ENCODE results near the gene ARHGAP44. TPM values are rescaled to one million over a fixed set of nuclear protein-coding genes. Genes with fewer than 3 reads are reported as not detected.

Gene ARHGAP44
- total and polyA plus RNA-seq, 5 experiments from 2014 or later, result 0.14 to 0.15 TPM; not detected in 3

GRCh38 chr17:12830777-12831247 is 41.5 kb downstream of the ARHGAP44 start:
- peaks cover 0 to 50% (median 26%) of the 10 kb centered on the region in 9 donors for H3K9me3 Mint-ChIP-seq
- no peak for DNase-seq
- H3K36me3 Mint-ChIP-seq, result peaks cover 0 to 41% (median 4%) of the 10 kb centered on the region in 3 donors
- H3K4me3 Mint-ChIP-seq, result no peak overlapping the region
- POLR2A ChIA-PET, result no interaction called here
- ATAC-seq, result no peak
- no peak overlapping the region for H3K27ac Mint-ChIP-seq
- H3K4me1 Mint-ChIP-seq, result no peaks in the 10 kb centered on the region
- peaks cover 0 to 6% (median 0%) of the 10 kb centered on the region in 5 donors for H3K27me3 Mint-ChIP-seq

- H3K27me3 Mint-ChIP-seq, result peaks cover 0 to 1% (median 0%) of the 10 kb centered on the region in 5 donors
- ATAC-seq (no peak), DNase-seq (no peak)
- H3K9me3 Mint-ChIP-seq, result peaks cover 0 to 50% (median 26%) of the 10 kb centered on the region in 9 donors
- H3K4me1 Mint-ChIP-seq, result no peaks in the 10 kb centered on the region
- H3K4me3 Mint-ChIP-seq, result no peak overlapping the region
- no peak overlapping the region for H3K27ac Mint-ChIP-seq
- POLR2A ChIA-PET, result no interaction called here
- H3K36me3 Mint-ChIP-seq, result peaks cover 0 to 41% (median 4%) of the 10 kb centered on the region in 3 donors
These were observed 42.5 kb downstream of the ARHGAP44 start for GRCh38 chr17:12831839-12832238.

- no peak overlapping the region for H3K4me3 Mint-ChIP-seq
These were observed 49.7 kb downstream of the ARHGAP44 start for GRCh38 chr17:12839042-12839441.

GRCh38 chr17:12842936-12843335 is 53.6 kb downstream of the ARHGAP44 start:
- ATAC-seq, result no peak

More at GRCh38 chr17:12839042-12839441, 49.7 kb downstream of the ARHGAP44 start:
- no peak for DNase-seq
- Mint-ChIP-seq H3K27me3 (peaks cover 0 to 1% (median 0%) of the 10 kb centered on the region in 5 donors), H3K9me3 (peaks cover 0 to 19% (median 6%) of the 10 kb centered on the region in 9 donors), H3K4me1 (no peaks in the 10 kb centered on the region), H3K27ac (no peak overlapping the region), H3K36me3 (peaks cover 0 to 3% (median 0%) of the 10 kb centered on the region in 3 donors)
- no peak for ATAC-seq
- POLR2A ChIA-PET, result no interaction called here

GRCh38 chr17:12850996-12851395 is 61.7 kb downstream of the ARHGAP44 start:
- Mint-ChIP-seq H3K27me3 (peaks cover 0 to 15% (median 2%) of the 10 kb centered on the region in 5 donors), H3K4me3 (no peak overlapping the region), H3K27ac (no peak overlapping the region), H3K4me1 (no peaks in the 10 kb centered on the region), H3K36me3 (no peaks in the 10 kb centered on the region), H3K9me3 (peaks cover 0 to 5% (median 0%) of the 10 kb centered on the region in 9 donors)
- POLR2A ChIA-PET, result no interaction called here
- ATAC-seq, result no peak
- no peak for DNase-seq

More at GRCh38 chr17:12842936-12843335, 53.6 kb downstream of the ARHGAP44 start:
- Mint-ChIP-seq H3K36me3 (no peaks in the 10 kb centered on the region), H3K27ac (no peak overlapping the region), H3K9me3 (peaks cover 0 to 9% (median 5%) of the 10 kb centered on the region in 9 donors), H3K4me3 (no peak overlapping the region), H3K27me3 (peaks cover 0 to 1% (median 0%) of the 10 kb centered on the region in 5 donors), H3K4me1 (no peaks in the 10 kb centered on the region)
- DNase-seq, result no peak
- POLR2A ChIA-PET, result no interaction called here

- H3K27ac Mint-ChIP-seq, result no peak overlapping the region
- ATAC-seq (no peak), DNase-seq (no peak)
- H3K4me1 Mint-ChIP-seq, result no peaks in the 10 kb centered on the region
- no peak overlapping the region for H3K4me3 Mint-ChIP-seq
- peaks cover 0 to 15% (median 2%) of the 10 kb centered on the region in 5 donors for H3K27me3 Mint-ChIP-seq
- H3K36me3 Mint-ChIP-seq, result no peaks in the 10 kb centered on the region
- H3K9me3 Mint-ChIP-seq, result peaks cover 0 to 5% (median 2%) of the 10 kb centered on the region in 9 donors
- POLR2A ChIA-PET, result no interaction called here
These were observed 62.7 kb downstream of the ARHGAP44 start for GRCh38 chr17:12851901-12852435.

GRCh38 chr17:12853921-12854320 is 64.6 kb downstream of the ARHGAP44 start:
- POLR2A ChIA-PET, result no interaction called here
- H3K4me1 Mint-ChIP-seq, result no peaks in the 10 kb centered on the region
- H3K36me3 Mint-ChIP-seq, result no peaks in the 10 kb centered on the region
- peaks cover 0 to 15% (median 2%) of the 10 kb centered on the region in 5 donors for H3K27me3 Mint-ChIP-seq
- ATAC-seq, result no peak
- no peak overlapping the region for H3K4me3 Mint-ChIP-seq
- H3K9me3 Mint-ChIP-seq, result peaks cover 0 to 9% (median 4%) of the 10 kb centered on the region in 9 donors
- no peak overlapping the region for H3K27ac Mint-ChIP-seq
- DNase-seq, result no peak

GRCh38 chr17:12856416-12856815 is 67.1 kb downstream of the ARHGAP44 start:
- no peak for ATAC-seq
- H3K4me3 Mint-ChIP-seq, result no peak overlapping the region
- H3K27me3 Mint-ChIP-seq, result peaks cover 0 to 15% (median 2%) of the 10 kb centered on the region in 5 donors
- POLR2A ChIA-PET, result no interaction called here
- no peak for DNase-seq
- no peaks in the 10 kb centered on the region for H3K4me1 Mint-ChIP-seq
- no peaks in the 10 kb centered on the region for H3K36me3 Mint-ChIP-seq
- H3K9me3 Mint-ChIP-seq, result peaks cover 0 to 15% (median 4%) of the 10 kb centered on the region in 9 donors
- no peak overlapping the region for H3K27ac Mint-ChIP-seq

- Mint-ChIP-seq H3K4me1 (no peaks in the 10 kb centered on the region), H3K9me3 (peaks cover 0 to 19% (median 7%) of the 10 kb centered on the region in 9 donors), H3K27me3 (peaks cover 0 to 14% (median 2%) of the 10 kb centered on the region in 5 donors), H3K27ac (no peak overlapping the region), H3K36me3 (no peaks in the 10 kb centered on the region), H3K4me3 (no peak overlapping the region)
- POLR2A ChIA-PET, result no interaction called here
- DNase-seq, result no peak
- no peak for ATAC-seq
These were observed 68.3 kb downstream of the ARHGAP44 start for GRCh38 chr17:12857592-12857991.

GRCh38 chr17:12859520-12859919 is 70.2 kb downstream of the ARHGAP44 start:
- Mint-ChIP-seq H3K4me3 (no peak overlapping the region), H3K27ac (no peak overlapping the region), H3K36me3 (no peaks in the 10 kb centered on the region), H3K27me3 (peaks cover 0 to 8% (median 2%) of the 10 kb centered on the region in 5 donors), H3K4me1 (no peaks in the 10 kb centered on the region), H3K9me3 (peaks cover 0 to 19% (median 7%) of the 10 kb centered on the region in 9 donors)
- ATAC-seq (no peak), DNase-seq (no peak)
- POLR2A ChIA-PET, result no interaction called here

- H3K27ac Mint-ChIP-seq, result no peak overlapping the region
- POLR2A ChIA-PET, result no interaction called here
- ATAC-seq, result no peak
These were observed 76.5 kb downstream of the ARHGAP44 start for GRCh38 chr17:12865769-12866168.

GRCh38 chr17:12866244-12866643 is 76.9 kb downstream of the ARHGAP44 start:
- no peak for ATAC-seq
- peaks cover 0 to 9% (median 3%) of the 10 kb centered on the region in 5 donors for H3K27me3 Mint-ChIP-seq
- H3K4me1 Mint-ChIP-seq, result no peaks in the 10 kb centered on the region
- no peak overlapping the region for H3K27ac Mint-ChIP-seq
- no peaks in the 10 kb centered on the region for H3K36me3 Mint-ChIP-seq
- POLR2A ChIA-PET, result no interaction called here
- H3K4me3 Mint-ChIP-seq, result no peak overlapping the region
- H3K9me3 Mint-ChIP-seq, result peaks cover 0 to 31% (median 3%) of the 10 kb centered on the region in 9 donors
- DNase-seq, result no peak

More at GRCh38 chr17:12865769-12866168, 76.5 kb downstream of the ARHGAP44 start:
- Mint-ChIP-seq H3K4me3 (no peak overlapping the region), H3K36me3 (no peaks in the 10 kb centered on the region), H3K27me3 (peaks cover 0 to 9% (median 3%) of the 10 kb centered on the region in 5 donors), H3K9me3 (peaks cover 0 to 28% (median 5%) of the 10 kb centered on the region in 9 donors), H3K4me1 (no peaks in the 10 kb centered on the region)
- DNase-seq, result no peak

GRCh38 chr17:12867726-12868125 is 78.4 kb downstream of the ARHGAP44 start:
- POLR2A ChIA-PET, result no interaction called here
- Mint-ChIP-seq H3K27ac (no peak overlapping the region), H3K27me3 (peaks cover 0 to 9% (median 0%) of the 10 kb centered on the region in 5 donors), H3K4me3 (no peak overlapping the region), H3K9me3 (peaks cover 3 to 35% (median 11%) of the 10 kb centered on the region in 9 donors), H3K4me1 (no peaks in the 10 kb centered on the region), H3K36me3 (peaks cover 0 to 6% (median 2%) of the 10 kb centered on the region in 3 donors)
- DNase-seq (no peak), ATAC-seq (no peak)
